ENCODE measurements around the gene CORIN.

CORIN gene

DNA sequence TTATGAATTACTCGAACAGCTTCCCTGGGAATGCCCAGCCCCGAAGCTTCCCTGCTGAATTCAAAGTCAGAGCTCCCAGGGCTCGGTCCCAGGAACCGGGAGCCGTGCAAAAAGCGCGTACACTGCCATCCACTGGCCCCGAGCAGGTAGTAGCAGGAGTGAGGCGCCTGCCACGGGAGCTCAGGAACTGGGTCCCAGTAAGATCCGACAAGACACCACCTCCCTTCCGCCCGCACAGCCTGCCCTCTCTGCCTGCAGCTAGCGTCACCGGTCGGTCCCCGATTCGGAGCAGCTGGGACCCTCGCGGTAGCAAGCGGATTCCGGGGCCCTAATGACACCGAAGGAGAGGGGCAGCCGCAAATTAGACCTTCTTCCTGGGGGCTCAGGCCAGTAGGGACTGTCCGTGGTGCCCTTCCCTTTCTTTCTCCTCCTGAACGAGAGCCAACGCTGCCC, 1.2 kb downstream of the CORIN start:
- peak in 2 of 3 donors; percentile 45 to 58 for DNase-seq (ENCODE audit: low read depth in 2 of 3, low spot score in 1 of 3)

DNA sequence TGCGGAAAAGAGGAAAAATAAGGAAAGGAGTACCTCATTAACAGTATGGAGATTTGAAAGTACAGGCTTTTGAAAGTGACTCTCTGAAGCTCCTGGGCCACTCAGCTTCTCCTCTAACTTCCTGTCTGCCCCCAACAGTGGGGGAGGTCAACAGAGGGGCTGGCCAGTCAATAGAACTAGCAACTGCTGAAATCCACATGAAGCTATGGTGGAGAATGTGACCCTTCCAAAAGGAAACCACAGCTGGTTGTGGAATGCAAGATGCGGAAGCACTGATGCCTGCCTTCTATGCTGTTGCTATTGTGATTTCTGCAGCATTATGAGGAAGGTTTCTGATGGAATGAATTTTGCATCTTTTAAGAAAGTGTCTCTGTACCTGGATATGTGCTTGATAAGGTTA, 2.4 kb downstream of the CORIN start:
- no peak for DNase-seq (ENCODE audit: low read depth in 2 of 3, low spot score in 1 of 3)

DNA sequence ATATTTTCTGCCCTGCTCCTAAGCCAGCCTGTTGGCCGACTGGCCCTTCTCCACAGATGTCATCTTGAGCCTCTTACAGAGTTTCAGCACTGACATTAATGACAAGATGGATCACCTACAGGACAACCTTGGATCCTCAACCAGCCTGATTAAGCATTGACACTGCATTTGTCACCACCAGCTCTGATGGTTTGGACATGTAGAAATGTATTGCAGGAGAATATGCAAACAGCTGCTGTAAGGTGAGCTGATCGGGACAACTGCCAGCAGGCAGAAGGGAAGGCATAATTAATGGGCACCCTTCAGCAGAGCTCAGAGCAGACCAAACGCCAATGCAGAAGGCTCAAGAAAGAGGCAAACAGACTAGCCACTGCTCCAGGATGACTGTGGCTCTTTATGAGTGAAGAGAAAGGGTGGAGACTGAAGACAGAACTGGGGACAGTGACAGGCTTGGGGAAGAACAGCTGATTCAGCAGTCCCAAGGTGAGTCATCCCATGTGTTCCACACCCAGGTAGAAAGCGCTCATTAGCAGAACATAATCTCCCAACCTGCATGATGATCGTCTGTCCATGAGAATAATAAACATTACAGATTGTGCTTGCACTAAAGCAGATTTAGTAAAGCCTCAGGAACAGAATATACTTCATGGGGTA, 6.7 kb downstream of the CORIN start:
- no peak for DNase-seq (ENCODE audit: low read depth in 2 of 3, low spot score in 1 of 3)

- no peak for DNase-seq (ENCODE audit: low read depth in 2 of 3, low spot score in 1 of 3)
These were observed 7.4 kb downstream of the CORIN start for GRCh38 chr4:47830265-47831025.

- DNase-seq (ENCODE audit: low read depth in 2 of 3, low spot score in 1 of 3), result no peak
These were observed 8.4 kb downstream of the CORIN start for GRCh38 chr4:47829438-47829837.

DNA sequence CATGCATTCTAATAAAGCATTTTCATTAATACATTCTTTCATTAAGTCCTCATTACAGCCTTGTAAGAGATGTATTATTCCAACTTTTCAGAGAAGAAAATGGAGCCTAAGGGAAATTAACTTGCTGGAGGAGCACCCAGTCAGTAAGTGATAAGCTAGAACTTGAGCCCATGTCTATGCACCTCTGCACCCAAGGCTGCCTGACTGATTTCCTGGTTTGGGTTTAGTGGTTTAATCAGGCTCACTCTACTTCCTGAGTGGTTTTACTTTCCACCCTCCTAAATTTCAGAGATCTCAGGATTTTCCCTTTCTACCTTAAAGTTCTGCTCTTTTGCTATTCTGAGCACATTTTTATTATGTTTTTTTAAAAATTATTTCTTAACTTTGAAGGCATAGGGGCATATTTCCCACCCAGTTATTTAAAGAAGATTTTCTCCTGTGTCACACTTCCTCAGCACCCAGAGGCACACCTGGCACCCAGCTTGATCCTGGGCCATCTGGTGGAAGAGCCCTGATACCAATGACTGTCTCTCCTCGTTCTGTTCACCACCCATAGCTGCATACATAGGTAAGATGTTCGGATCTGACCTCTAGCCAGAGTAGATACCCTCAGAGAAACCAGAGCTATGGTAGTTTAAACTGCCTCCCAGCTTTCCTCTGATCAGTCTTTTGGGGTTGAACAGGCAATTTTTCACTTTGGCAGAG, 10.4 kb downstream of the CORIN start:
- no peak for DNase-seq (ENCODE audit: low read depth in 2 of 3, low spot score in 1 of 3)

DNA sequence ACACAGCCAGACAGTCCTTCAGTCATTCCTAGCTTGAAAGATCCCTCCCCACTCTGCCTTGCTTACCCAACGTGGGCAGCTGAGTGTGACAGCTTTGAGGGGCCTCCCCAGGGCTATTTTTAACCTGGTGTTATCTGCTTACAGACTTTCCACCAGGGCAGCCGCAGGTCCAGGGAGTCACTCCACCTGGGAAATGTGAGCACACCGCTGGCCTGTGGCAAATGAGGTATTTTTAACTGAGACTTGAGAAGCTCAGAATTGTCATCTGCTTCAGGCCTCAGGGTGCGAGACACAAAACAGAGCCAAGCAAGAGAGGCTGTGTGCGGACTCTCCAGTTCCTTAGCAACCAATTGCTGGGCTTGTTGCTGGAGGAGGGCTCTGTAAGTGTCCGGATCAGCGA, 13.0 kb downstream of the CORIN start:
- no peak for DNase-seq (ENCODE audit: low read depth in 2 of 3, low spot score in 1 of 3)

DNA sequence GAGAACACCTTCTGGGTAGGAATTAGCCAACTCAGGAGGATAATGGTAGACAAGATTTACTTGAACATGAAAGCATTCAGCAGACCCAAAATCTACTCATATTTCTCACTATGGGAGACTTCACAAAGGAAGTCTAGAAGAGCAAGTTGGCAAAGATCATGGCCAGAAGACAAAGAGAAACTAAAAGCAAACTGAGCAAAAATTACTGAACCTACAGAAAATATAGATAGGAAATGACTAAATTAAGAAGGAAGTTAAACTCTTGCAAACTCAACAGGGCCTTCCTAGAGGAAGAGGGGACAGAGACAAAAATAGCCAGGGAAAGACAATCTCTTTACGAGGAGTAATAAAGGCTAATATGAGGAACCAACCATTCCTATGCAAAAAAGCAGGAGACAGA, 18.7 kb downstream of the CORIN start:
- no peak for DNase-seq (ENCODE audit: low read depth in 2 of 3, low spot score in 1 of 3)

- no peak for DNase-seq (ENCODE audit: low read depth in 2 of 3, low spot score in 1 of 3)
These were observed 20.6 kb downstream of the CORIN start for GRCh38 chr4:47817275-47817674.

GRCh38 chr4:47816748-47817147, 21.1 kb downstream of the CORIN start:
- no peak for DNase-seq (ENCODE audit: low read depth in 2 of 3, low spot score in 1 of 3)

GRCh38 chr4:47814618-47815295, 23.1 kb downstream of the CORIN start:
- no peak for DNase-seq (ENCODE audit: low read depth in 2 of 3, low spot score in 1 of 3)

DNA sequence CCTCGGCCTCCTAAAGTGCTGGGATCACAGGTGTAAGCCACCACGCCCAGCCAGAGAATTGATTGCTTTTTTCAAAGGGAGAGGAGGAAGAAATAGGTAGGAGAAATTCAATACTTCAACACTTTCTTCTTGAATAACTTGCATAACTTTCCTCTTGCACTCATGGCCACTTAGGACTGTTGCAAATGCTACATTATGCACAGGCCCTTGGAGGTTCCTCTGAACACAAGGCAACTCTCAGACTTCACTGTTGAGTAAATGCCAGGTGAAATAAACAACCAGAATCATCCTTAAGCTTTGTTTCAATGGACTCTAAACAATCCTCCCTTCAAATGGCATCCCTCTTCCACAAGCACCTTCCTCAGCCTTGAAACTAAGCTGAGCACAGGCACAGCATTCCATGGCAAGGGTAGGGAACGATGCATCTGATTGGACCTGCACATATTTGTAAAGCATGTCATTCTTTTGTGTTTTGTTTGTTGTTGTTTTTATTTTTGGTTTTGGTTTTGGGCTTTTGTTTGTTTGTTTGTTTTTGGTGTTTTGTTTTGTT, 28.1 kb downstream of the CORIN start:
- no peak for DNase-seq (ENCODE audit: low read depth in 2 of 3, low spot score in 1 of 3)

- DNase-seq (ENCODE audit: low read depth in 2 of 3, low spot score in 1 of 3), result no peak
These were observed 33.3 kb downstream of the CORIN start for GRCh38 chr4:47804598-47804997.

GRCh38 chr4:47801481-47802002, 36.3 kb downstream of the CORIN start:
- no peak for DNase-seq (ENCODE audit: low read depth in 2 of 3, low spot score in 1 of 3)

DNA sequence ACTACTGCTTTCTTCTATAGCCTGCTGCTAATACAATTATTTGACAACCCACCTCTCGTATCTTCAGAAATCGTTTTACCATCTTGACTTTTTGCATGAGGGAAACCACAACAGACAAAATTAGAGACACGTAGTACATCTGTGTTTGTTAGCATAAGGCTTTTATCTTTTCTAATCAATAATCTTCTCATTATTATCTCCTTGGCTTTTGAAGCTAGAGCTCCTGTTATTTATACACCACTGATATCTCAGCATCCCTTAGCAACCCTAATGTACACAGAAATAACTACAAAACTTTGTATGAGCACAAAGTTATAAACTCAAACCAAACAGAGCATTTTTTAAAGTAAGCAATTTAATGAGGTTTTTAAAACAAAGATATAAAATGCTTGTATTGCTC, 39.7 kb downstream of the CORIN start:
- no peak for DNase-seq (ENCODE audit: low read depth in 2 of 3, low spot score in 1 of 3)

- no peak for DNase-seq (ENCODE audit: low read depth in 2 of 3, low spot score in 1 of 3)
These were observed 45.9 kb downstream of the CORIN start for GRCh38 chr4:47791965-47792364.

DNA sequence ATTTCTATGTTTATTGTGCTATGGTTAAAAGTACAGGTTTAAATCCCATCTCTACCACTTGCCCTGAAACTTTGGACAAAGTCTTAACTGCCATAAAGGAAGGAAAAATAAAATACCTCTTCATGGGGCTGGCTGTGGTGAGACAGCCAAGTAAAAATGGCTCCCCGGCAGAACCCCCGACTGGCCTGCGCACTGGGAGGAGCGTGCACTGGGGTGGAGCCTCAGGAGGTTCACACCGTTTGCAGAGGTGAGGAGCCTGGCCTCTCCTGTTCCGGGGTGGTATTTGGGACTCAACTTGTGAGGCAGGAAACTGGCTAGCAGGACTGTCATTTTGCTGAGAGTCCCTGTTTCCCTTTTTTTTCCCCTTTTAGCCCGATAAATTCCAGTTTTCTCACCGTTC, 47.8 kb downstream of the CORIN start:
- no peak for DNase-seq (ENCODE audit: low read depth in 2 of 3, low spot score in 1 of 3)

- DNase-seq (ENCODE audit: low read depth in 2 of 3, low spot score in 1 of 3), result no peak
These were observed 49.7 kb downstream of the CORIN start for GRCh38 chr4:47788126-47788525.

- no peak for DNase-seq (ENCODE audit: low read depth in 2 of 3, low spot score in 1 of 3)
These were observed 50.9 kb downstream of the CORIN start for GRCh38 chr4:47786958-47787370.

DNA sequence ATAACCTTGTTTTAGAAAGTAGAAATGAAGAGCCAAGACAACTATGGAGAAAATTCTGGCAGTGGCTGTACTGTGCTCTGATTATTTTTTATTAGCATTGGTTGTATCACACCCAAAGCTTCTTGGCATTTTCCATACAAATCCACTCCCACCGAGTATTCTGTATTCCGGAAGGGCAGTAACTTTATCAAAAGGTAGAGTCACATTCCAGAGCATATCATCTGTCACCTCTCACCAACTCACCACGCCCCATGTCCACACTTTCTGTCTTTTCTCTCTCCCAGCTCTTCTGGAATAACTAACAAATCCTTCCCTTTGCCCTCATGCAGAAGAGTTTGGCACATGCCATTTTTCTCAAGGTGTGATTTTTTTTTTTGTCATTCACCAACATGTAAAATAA, 52.7 kb downstream of the CORIN start:
- DNase-seq (ENCODE audit: low read depth in 2 of 3, low spot score in 1 of 3), result no peak

- no peak for DNase-seq (ENCODE audit: low read depth in 2 of 3, low spot score in 1 of 3)
These were observed 53.6 kb downstream of the CORIN start for GRCh38 chr4:47784222-47784621.

Measured in stimulated activated CD4-positive, alpha-beta T cell treated with anti-CD3 and anti-CD28 coated beads, Interleukin-12 subunit alpha, Interleukin-12 subunit beta, amount 100 ng/mL, for 48 hours (primary cell).